Subcutaneous adipose tissue (tissue), 4 donors: ENCODE data around the gene ATP6V0D1. TPM values are rescaled to one million over a fixed set of nuclear protein-coding genes. Genes with fewer than 3 reads are reported as not detected.

ENCODE experiments used
- total RNA-seq, 4 donors: library from RNA; depleted of rRNA; stranded (reverse); fragments of >200 nt; gene quantifications; one replicate each; pipeline ENCODE4 v1.1.0, GENCODE V29; 2016
- TF ChIP-seq, protein P1 (sequence below): fragments of 450-650 bp; IDR thresholded peaks from one replicate; pipeline ENCODE4 v1.5.1; 2016; ENCODE audit warnings: low read depth, mild to moderate bottlenecking, control low read depth, antibody characterized with exemption, moderate library complexity

Gene ATP6V0D1
- total RNA-seq, 4 donors from 2014 or later: 66.4 to 169 (median 82.9) TPM

DNA sequence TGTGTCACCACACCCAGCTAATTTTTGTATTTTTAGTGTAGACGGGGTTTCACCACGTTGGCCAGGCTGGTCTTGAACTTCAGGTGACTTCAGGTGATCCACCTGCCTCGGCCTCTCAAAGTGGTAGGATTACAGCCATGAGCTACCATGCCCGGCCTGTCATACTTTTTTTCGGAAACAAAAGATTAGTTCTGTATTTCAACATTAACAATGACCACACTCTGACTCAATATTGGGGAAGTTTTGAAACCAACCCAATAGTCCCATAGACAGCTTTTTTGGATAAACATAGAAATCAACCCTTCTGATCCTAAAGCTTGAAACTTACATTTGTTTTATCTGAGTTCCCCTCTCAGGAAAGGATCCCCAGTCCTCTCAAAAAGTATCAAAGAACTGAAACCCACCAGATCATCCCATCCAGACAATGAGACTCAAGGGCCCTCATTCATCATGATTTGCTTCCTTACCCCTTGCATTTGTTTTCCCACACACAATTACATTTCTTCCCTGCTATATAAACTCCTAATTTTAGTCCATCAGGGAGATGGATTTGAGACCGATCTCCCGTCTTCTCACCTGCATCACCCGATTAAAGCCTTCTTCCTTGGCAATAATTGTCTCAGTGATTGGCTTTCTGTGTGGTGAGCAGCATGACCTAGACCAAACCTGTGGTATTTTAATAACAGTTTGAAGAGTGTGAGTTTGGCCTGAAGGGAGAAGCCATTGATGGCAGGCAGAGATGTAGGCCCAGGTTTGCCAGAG lies 9.6 kb upstream of the ATP6V0D1 start:
- TF ChIP-seq, protein P1, sequence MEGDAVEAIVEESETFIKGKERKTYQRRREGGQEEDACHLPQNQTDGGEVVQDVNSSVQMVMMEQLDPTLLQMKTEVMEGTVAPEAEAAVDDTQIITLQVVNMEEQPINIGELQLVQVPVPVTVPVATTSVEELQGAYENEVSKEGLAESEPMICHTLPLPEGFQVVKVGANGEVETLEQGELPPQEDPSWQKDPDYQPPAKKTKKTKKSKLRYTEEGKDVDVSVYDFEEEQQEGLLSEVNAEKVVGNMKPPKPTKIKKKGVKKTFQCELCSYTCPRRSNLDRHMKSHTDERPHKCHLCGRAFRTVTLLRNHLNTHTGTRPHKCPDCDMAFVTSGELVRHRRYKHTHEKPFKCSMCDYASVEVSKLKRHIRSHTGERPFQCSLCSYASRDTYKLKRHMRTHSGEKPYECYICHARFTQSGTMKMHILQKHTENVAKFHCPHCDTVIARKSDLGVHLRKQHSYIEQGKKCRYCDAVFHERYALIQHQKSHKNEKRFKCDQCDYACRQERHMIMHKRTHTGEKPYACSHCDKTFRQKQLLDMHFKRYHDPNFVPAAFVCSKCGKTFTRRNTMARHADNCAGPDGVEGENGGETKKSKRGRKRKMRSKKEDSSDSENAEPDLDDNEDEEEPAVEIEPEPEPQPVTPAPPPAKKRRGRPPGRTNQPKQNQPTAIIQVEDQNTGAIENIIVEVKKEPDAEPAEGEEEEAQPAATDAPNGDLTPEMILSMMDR: no peak

DNA sequence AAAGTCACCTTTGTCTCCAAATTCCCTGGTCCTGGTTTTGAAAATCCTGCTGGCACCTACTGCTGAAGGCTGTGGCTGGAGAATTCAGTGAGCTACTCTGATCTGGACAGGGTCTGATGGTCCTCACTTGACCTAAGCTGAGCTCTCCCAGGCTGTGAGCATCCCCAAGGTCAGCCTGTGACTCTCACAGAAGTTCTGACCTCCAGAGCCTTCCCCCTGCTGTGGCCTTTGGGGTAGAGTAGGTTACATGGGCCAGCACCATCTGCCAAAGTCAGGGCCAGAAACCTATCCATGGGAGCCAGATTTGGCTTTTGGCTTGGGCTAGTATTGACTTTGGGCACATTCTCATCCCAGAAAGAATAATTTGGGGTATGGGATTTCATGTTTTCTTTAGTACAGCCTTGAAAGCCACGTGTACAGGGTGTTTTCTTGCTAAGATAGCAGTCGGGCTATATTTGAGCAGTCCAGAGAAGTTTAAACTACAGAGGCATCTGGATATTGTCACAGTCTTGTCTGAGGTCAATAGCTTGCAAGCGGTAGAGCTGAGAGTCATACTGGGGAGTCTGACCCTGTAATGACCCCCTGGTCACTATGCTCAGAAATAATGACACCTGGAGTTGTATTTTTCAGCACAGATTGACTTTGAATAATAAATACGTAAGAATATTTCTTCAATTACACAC lies 8.6 kb upstream of the ATP6V0D1 start:
- TF ChIP-seq, protein P1: no peak

DNA sequence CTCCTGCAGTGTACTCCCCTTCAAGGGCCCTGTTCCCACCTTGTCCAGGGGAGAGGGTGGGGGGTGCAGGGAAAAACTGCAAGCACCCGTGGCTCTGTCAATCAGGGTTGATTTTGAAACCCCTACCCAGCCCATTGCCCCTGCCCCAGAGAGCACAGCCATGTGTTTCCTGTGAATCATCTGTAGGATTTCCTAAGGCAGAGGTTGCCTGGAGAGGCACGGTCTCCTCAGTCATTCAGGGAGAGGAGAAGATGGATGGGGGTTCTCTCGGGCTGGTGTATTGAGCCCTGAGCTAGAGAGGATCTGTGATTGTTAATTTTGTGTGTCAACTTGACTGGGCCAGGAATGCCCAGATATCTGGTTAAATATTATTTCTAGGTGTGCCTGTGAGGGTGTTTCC lies 5.8 kb upstream of the ATP6V0D1 start:
- TF ChIP-seq, protein P1: no peak

- TF ChIP-seq, protein P1: no peak
Measured at GRCh38 chr16:67483731-67484525, 3.0 kb upstream of the ATP6V0D1 start.

GRCh38 chr16:67483150-67483549 lies 2.2 kb upstream of the ATP6V0D1 start, which contains the start of gene AGRP:
Gene AGRP, minus strand, starts transcription at chr16:67483547. Its CDS starts 149 bp downstream, at chr16:67483398.
- TF ChIP-seq, protein P1: no peak

- TF ChIP-seq, protein P1: no peak
Measured at GRCh38 chr16:67482233-67482924, 1.4 kb upstream of the ATP6V0D1 start.
